NCI-H2196 (cell line): ENCODE measurements around the gene CST4.
A peak's percentile ranks its signal among the peaks of the same experiment; 100 is the strongest.
"Not testable (repeated sequence)": the region's sequence is repeated elsewhere in the genome, so short reads cannot be mapped to it uniquely, and the experiment has no call there.

ENCODE experiments used
- DNase-seq: peaks from one replicate; lab custom pipeline; 2025; ENCODE audit not compliant: unreplicated experiment; lab: John Stamatoyannopoulos, UW

CST4 gene

DNA sequence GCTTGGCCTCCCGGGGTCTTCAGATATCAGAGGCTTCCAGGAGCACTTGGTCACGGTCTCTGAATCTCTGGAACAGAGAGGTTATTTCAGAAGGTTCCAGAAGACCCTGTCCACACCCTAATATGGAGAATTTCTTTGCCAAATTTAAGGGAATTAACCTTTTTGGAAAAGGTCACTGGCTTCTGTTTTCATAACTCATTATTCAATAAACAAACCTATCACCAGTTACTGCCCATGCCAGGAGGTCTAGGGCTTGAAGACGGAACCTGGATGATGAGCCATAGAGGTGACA, 507 bp upstream of the CST4 start:
- no peak for DNase-seq

DNA sequence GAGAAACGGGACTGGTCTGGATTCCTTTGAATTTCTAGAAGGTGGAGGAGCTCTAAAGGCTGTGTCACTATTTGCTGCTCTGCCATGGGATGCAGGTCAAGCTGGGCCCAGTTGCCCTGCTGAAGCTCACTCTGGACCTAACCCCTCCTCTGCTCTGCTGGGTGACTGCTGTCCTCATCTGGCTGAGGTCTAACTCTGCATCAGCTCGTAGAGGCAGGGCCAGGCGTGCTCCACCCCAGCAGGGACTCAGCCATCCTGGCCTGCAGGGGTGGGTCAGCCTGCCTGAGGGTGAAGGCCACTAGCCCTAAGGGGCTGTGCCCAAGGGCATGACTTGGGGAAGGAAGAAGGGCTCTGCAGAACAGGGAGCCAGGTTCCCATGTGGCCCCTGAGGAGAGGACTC, 852 bp downstream of the CST4 start:
- no peak for DNase-seq

GRCh38 chr20:23686046-23686750, 2.6 kb downstream of the CST4 start:
- no peak for DNase-seq

- DNase-seq: not testable (repeated sequence)
Observed at GRCh38 chr20:23685529-23685896, 3.3 kb downstream of the CST4 start.

DNA sequence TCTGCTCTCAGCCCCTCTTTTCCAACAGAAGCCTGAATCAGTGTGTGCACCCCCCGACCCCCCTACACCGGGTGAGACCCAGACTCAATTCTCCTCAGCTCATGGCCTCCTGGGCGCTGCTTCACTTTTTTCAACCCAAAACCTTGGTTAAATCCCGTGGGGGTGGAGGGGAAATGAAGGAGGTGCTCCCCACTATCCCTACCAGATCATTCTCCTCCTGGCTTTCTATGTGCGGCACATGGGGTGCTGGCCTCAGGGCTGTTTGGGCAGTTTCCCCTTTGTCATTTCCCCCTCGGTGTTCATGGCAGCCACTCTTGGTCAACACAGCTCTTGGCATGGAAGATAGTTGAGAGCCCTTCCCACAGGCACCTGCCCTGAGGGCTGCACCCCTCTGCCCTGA, 4.6 kb downstream of the CST4 start:
- no peak for DNase-seq

DNA sequence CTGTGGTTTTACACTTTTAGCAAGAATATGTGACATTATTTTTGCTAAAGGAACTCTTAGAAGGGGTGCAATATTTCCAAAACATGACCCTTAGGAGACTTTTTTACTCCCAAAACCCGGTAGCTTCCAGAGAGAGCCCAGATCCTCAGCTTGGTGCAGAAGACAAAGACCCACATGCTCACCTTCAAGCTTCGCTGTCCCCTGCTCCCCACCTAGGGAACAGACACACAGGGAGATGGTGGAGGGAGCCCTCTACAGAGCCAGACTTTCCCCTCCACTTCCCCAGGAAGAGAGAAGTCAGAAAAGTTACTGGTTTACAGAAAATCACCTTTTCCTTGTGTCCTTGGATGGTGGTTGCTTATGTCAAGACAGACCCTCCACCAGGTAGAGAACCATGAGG, 5.0 kb downstream of the CST4 start:
- DNase-seq: no peak

DNA sequence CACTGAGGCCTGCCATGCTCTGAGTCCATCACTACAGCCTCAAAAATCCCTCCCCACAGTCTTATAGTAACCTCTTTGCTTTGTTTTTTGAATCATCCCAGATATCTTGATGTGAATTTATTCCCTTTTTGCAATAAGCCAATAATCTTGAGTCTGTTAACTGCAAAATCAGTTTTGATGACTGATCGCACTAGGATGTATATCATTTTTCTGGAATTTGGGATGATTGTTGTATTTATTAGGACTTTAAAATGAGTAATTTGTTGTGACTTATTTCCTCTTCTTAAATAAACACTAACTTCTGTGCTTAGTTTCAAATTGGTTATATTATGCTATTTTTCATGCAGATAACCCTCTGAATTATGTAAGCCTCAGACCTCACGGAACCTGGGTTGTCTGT, 5.6 kb downstream of the CST4 start:
- no peak for DNase-seq

GRCh38 chr20:23680146-23680545, 8.7 kb downstream of the CST4 start:
- no peak for DNase-seq

- no peak for DNase-seq
Observed at GRCh38 chr20:23679133-23680092, 9.4 kb downstream of the CST4 start.

GRCh38 chr20:23673209-23673608, 15.6 kb downstream of the CST4 start:
- no peak for DNase-seq

GRCh38 chr20:23672158-23672557, 16.7 kb downstream of the CST4 start:
- DNase-seq: no peak

DNA sequence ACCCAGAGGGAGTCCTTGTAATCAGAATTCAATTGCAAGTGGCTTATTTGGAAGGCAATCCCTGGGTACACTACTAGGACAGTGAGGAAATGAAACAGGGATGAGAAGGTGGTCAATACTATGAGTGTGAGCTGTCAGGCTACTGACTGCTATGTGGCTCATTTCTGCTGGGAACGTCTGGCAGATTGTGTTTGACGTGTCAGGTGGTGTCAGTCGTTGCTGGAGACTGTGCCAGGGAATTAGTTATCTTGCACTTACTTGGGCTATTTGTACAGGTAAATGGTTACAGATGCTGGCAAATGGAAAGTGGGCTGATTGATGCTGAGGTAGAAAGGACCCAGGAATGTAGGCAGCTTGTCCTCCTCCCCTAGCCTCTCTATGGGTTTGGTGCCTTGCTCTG, 17.4 kb downstream of the CST4 start:
- DNase-seq: no peak

DNA sequence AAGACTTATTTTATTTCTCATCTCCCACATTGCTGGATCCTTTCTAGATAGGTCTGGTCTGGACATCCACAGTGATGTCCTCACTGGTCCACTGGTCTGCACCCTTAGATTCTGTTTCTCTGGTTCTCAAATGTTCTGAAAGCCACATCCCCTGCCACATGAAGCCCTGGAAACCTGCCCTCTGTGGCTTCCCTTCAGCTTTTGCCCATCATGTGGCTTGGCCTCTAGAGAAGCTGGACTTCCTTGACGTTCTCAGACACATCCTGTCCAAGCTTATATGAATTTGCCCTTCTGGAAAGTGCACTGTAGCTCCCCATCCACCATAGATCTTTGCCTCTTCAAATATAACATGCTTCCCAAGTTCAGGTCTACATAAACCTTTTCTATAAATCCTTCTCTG, 18.5 kb downstream of the CST4 start:
- DNase-seq: no peak

DNA sequence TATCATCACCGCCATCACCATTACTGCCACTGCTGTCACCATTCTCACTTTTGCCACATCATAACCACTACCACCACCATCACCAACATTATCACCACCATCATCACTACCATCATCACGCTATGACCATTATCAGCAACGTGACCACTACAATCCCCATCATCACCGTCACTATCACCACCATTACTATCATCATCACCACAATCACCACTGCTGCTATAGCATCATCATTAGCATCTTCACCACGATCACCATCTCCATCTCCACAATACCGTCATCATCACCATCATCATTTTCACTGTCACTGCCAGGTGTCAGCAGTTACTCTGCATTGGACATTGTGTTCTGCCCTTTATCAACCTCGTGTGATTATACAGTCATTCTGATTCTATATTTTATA, 19.0 kb downstream of the CST4 start:
- no peak for DNase-seq

DNA sequence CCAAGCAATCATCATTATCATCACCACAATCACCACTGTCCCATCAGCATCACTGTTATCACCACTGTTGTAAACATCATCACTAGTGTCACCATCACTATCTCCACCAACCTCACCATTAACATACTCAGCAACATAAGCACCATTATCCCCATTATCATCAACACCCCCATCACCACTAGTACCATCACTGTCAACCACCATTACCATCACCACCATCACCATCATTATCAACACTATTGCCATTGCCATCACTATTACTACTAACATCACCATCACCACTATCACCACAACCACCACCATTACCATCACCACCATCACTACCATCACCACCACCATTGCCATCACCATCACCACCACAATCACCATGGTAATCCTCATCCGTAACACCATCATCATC, 19.5 kb downstream of the CST4 start:
- no peak for DNase-seq

- DNase-seq: peak; percentile 60
Observed at GRCh38 chr20:23668477-23668951, 20.3 kb downstream of the CST4 start.

DNA sequence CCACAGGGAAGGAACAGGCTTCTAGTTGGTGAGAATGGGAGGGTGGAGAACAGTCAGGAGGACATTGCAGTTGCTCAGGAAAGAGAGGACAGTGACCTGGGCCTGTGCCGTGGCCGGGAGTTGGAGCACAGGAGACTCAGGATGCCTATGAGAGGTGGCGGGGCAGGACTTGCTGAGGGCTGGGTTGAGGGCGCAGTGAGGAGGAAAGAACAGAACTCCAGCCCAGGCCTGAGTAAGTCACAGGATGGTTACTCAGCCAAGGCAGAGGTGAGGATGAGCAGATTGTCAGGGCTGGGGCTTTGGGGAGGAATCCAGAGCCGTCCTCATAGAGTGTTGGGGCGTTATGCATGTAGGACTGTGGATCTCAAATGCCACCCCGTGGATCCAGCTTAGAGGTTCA, 21.2 kb downstream of the CST4 start:
- no peak for DNase-seq

DNA sequence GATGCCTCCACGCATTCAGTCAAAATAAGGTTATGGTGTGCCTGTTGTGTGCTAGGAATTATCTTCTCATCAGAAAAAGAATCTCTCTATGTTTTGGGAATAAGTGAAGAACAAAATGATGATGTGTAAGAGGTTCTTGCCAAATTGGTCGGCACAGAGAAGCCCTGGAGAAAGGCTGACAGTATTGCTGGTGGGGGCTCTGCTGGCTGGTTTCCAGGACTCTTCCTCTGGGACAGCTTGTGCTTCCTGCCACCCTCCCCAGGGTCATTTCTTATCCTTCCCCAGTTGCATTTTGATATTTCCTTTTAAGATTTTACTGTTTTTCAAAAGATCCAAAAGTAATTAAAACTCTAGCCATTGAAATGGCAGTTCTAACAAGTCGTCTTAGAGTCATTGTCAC, 22.1 kb downstream of the CST4 start:
- no peak for DNase-seq

DNA sequence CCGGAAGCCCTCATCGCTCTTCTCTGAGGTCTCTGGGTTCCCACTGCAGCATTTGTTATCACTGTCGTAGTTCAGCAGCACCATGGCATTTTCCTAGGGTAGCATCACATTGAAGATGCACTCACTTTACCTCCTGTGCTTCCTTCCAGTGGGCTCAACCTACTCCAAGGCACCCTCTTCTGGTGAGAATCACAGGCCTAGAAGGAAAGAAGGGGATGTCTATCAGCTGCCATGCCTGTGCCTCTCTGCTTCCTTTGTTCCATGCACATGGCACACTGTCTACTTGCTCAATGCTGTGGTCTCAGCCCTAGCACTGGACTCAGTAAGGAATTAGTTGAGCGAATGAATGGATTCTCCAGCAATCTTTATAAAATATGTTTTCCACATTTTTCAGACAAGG, 22.6 kb downstream of the CST4 start:
- no peak for DNase-seq

DNA sequence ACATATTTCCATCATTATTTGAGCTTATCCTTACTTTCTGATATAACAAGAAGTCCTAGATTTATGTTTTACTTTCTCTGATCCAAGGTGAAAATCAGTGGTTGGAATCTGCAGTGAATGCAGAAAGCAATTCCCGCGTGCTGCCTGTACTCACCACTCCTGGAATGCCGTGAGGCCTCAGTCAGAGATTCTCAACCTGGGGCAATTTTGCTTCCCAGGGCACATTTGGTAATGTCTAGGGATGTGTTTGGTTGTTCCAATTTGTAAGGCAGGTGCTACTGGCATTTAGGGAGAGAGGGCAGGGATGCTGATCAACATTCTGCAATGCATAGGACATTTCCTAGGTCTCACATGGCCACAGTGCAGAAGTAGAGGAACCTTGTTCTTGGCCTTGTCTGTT, 23.9 kb downstream of the CST4 start:
- no peak for DNase-seq

- DNase-seq: not testable (repeated sequence)
Observed at GRCh38 chr20:23664046-23664445, 24.8 kb downstream of the CST4 start.

DNA sequence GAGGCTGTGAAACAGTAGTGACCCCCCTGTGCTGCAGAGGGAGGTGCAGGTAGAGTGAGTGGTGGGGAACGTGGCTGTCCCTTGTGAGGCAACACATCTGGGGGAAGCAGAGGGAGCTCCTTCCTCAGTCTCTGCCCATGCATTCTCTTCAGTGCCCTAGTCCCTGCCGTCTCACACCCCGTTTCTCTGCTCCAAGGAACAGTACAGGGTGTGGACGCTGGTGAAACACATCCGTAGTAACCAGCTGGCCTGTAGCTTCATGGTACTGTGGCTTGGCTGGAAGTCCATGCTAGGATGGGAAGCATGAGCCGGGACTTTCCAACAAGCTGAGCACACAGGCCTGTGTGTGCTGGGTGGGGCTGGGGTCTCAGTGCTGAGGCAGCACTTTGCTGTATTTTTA, 25.7 kb downstream of the CST4 start:
- DNase-seq: no peak
